RPMI7951 (cell line): Measurements from ENCODE around the gene HMGN2. TPM values are rescaled to one million over a fixed set of nuclear protein-coding genes. Genes with fewer than 3 reads are reported as not detected.

Source experiments
- total RNA-seq: library from RNA; depleted of rRNA; stranded (reverse); fragments of >200 nt; shearing (Covaris generic); gene quantifications from 2 replicates; pipeline ENCODE4 v1.2.3, GENCODE V29; 2014; rRNA removed

HMGN2 gene
- total RNA-seq, 1 experiment from 2014 or later: 772 TPM

Other genes starting within 250 kb of the HMGN2 start
- 27.8 and 30.5 TPM in 2 replicates for gene CEP85, start 238.2 kb upstream of the HMGN2 start, total RNA-seq
- 224 and 307 TPM in 2 replicates for gene SH3BGRL3, start 192.4 kb upstream of the HMGN2 start, total RNA-seq
- 4.7 and 5.7 TPM in 2 replicates for gene UBXN11, start 165.8 kb upstream of the HMGN2 start, total RNA-seq
- gene CD52, start 154.5 kb upstream of the HMGN2 start, total RNA-seq: not detected in 2 replicates
- gene CRYBG2, start 118.3 kb upstream of the HMGN2 start, total RNA-seq: not detected in 2 replicates
- not detected in 2 replicates for gene ZNF683, start 99.7 kb upstream of the HMGN2 start, total RNA-seq
- not detected in 2 replicates for gene LIN28A, start 61.6 kb upstream of the HMGN2 start, total RNA-seq
- 30.8 and 33.2 TPM in 2 replicates for gene DHDDS, start 40.1 kb upstream of the HMGN2 start, total RNA-seq
- gene RPS6KA1, start 57.3 kb downstream of the HMGN2 start, total RNA-seq: 33.6 and 51.8 TPM in 2 replicates
- 12.5 and 15.4 TPM in 2 replicates for gene ARID1A, start 223.6 kb downstream of the HMGN2 start, total RNA-seq